Measurements from ENCODE around the gene NBL1.
A peak's percentile ranks its signal among the peaks of the same experiment; 100 is the strongest.

The NBL1 gene

DNA sequence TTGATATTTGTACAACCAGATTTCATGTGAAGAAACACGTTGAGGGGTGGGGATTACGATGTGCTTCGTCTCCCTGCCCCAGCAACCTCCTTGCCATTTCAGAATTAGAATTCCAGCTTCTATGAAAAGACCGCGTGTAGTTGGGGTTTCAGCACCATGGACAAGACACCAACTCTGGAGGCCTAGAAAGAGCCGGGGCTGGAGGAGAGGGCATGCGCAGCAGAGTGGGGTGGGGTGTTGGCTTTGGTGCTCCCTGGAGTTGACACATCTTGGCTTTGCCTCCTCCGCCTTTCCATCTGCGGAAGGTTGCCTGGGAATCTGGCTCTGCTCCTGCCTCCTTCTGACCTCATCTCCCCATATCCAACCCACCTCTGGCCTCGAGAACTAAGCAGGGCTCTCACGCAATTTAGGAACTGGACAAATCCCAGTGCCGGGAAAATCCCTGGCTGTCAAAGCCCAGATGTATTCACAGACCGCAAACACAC lies 32.4 kb downstream of the NBL1 start:
- DNase-seq = peak; percentile 67

DNA sequence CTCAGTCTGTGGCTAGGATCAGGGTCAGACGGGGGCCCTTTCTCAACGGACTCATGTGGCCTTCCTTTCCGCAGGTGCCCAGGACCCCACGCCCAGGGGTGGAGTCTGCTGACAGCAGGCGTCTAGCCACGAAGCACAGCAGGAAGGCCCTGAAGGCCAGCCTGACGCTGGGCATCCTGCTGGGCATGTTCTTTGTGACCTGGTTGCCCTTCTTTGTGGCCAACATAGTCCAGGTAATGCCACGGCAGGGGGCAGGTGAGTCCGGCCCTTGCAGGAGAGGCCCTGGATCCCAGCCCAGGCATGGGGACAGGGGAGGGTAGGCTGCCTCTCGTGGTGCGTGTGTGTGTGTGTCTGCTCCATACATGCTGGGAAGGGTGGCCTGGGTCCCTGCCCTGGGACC lies 34.4 kb downstream of the NBL1 start:
- DNase-seq = no peak

DNA sequence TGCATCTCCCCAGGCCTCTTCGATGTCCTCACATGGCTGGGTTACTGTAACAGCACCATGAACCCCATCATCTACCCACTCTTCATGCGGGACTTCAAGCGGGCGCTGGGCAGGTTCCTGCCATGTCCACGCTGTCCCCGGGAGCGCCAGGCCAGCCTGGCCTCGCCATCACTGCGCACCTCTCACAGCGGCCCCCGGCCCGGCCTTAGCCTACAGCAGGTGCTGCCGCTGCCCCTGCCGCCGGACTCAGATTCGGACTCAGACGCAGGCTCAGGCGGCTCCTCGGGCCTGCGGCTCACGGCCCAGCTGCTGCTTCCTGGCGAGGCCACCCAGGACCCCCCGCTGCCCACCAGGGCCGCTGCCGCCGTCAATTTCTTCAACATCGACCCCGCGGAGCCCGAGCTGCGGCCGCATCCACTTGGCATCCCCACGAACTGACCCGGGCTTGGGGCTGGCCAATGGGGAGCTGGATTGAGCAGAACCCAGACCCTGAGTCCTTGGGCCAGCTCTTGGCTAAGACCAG lies 34.9 kb downstream of the NBL1 start:
- no peak for DNase-seq

DNA sequence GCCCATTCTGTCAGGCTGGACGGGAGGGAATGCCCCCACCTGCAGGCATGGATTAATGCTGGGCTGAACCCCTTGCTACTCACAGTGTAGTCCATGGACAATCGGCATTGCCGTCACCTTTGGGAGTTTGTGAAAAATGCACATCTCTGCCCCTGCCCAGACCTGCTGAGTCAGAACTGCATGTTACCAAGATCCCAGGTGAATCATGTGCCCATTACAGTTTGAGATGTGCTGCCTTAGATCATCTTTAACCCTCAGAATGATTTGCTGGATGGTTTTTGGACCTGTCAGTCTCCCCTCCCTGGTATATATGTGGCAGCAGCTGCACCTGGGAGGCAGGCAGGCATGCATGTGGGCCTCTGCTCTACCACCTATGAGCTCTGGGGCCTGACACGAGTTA lies 35.6 kb downstream of the NBL1 start:
- DNase-seq = no peak

DNA sequence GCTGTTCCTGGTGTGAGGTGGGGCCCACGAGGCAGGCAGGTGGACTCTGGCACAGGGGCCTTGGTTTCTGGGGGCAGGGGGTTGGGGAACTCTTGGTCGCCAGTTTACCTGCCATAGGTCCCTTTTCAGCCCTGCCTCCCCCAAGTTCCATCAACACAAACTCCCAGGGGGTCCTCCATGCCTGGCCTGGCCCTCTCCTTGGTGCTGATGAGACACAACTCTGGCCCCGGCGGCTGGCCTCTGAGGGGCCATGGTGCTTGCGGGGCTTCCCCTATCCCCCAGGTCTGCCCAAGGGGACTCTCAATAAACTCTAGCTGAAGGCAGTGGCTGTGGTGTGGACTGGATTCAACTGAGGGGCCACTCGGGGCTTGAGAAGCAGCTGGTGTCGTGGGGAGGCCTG lies 36.5 kb downstream of the NBL1 start:
- no peak for DNase-seq

DNA sequence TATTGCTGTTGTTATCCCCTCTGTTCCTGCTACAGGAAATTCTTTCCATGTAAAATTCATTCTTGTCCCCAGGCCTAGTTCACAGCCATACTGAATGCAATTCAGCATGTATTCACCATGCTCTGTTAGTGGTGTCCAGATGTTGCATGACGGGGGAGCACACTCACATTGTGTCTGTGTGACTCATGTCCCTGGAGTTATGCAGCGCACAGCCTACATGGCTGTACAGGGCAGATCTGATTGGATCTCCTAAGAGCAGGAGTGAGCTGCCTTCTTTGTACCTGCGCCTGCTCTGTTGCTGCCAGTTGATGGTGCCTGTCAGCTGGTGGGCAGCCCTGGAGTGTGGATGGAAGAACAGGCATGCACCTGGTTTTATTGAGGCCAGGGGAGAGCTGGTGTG lies 38.1 kb downstream of the NBL1 start:
- peak; percentile 90 for DNase-seq

DNA sequence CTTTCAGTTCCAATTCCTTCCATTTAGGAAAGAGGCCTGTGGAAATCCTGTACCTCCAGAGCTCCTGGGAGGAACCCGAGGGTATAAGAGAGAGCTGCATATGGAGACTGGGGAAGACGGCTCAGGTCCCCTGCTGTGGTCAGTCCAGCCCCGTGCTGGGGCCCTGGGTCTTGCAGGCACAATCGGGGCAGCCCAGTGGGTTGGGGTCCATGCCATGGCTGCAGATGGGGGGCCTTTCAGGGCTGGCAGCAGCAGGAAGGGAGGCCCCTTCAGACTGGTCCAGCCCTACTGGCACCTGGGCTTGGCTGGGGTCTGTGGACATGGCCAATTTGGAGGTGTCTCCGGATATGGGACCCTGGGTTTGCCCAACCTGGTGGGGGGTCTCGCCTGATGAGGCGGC lies 38.8 kb downstream of the NBL1 start:
- DNase-seq = no peak

DNA sequence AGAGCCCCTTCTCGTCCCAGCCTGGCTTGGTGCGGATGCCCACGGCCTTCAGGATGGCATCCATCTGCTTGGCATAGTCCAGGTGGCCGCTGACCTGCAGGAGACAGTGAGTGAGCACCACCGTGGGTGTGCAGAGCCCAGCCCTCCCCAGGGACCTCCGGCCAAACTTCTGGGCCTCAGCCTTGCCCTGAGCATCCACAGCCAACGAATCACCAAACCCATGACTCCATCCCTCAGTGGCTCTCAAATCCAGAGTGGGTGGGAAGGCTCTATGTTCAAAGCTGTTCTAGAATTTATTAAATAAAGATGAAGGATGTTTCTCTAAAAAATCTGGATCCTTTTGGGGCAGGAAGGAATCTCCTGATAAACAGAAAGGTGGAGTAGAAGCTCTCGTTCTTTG lies 39.2 kb downstream of the NBL1 start:
- no peak for DNase-seq

DNA sequence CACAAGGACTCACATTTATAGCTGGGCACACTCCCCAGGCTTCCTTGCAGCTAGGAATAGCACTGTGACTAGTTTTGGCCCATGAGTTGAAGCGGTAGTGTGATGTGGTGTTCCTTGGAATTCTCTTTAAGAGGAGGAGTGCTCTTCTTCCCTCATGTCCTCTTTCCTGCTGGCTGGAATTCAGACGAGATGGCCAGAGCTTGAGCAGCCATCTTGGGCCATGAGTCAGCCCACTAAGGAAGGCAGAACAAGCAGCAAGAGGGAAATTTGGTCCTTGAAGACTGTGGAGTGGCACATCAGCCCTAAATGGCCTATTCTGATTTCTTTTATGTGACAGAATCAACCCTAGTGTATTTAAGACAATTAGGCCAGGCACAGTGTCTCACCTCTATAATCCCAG lies 40.6 kb downstream of the NBL1 start:
- no peak for DNase-seq

DNA sequence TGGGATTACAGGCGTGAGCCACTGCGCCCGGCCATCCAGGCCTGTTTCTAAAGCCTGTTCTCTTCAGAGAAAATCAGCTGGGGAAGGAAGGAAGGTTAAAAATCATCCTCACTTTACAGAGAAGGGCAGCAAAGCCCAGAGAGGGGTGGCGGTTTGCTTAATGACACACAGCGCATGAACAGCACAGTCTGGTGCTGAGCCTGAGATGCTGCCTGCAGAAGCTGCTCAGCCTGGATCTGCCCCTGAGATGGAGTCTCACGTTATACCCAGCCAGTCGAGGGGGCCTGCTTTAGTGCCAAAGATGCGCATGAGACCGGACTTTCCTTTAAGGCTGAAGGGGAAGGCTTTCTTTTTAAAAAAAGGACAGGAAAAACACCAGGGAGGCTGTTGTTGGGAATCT lies 41.9 kb downstream of the NBL1 start:
- no peak for DNase-seq

DNA sequence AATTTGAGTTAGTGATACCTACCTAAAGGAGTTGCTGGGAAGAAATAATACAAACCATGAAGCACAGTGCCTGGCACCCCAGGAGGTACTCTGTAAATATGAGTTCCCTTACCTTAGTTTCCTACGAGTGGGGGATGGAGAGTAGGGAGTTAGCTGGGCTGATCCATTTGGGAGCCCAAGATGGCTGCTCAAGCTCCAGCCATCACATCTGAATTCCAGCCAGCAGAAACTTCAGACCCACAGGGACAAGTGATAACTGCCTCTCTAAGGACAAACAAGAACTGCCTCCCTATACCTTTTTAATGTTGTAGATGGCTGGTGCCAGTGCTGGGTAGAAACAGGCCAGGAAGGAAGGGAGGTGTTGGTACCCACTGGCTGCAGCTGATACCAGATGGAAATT lies 43.3 kb downstream of the NBL1 start:
- no peak for DNase-seq

DNA sequence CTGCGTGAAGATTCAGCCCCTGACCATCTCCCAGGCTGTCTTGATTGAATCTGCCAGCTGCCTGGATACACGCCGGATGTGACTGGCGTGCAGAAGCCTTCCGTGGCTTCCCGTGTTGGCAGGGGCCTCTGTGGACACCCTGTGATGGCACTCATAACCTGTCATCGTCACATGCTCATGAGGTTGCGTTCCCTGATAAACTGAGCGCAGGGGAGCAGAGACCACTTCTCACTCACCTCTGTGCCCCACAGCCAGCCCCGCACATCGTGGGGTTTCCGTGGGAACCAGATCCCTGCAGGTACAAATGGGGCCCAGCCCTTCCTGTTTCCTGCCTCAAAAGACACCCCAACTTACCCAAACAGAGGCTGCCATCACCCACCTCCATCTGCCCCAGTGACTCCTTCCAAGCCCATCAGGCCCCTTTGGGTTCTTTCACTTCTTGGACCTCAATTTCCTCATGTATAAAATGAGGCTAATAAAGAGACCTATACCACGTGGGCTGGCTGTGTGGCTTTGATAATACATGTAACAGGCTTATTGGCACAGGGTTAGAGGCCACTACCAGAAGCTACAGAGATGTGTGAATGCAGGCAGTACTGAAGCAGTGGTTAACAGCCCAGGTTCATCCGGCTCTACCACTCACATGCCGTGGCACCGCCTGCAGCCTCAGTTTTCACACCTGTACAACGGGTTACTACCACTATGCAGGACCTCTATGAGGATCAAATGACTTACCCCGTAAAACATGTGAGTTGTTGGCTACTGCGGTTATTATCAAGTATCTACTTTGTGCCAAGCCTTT lies 44.1 kb downstream of the NBL1 start:
- DNase-seq = no peak

DNA sequence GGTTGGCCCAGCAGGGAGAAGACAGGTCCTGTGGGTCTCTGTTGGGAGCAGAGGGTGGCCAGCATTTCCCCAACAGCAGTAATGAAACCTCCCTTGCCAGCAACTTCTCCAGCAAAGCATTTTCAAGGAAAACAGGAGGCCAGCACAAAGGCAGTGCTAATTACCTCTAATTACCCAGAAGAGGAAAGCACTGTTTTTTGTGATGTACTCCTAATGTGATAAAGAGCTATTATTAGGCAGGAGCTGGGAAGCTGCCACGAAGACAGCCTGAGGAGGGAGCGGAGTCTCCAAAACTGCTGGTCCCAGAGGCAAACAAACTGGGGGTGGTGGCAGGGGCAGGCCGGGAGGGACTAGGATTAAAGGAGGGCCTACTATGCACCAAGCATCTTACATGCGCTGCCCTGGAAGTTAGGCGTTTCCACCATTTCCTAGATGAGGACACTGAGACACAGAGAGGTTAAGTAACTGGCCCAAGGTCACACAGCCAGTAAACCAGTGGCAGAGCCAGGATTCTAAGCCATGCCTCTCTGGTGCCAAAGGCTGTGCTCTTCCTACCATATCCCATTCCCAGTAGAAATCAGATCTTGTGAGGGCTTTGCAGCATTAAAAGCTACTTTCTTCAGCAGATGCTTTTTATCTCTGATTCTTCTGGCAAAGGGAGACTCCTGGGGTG lies 45.1 kb downstream of the NBL1 start:
- no peak for DNase-seq

DNA sequence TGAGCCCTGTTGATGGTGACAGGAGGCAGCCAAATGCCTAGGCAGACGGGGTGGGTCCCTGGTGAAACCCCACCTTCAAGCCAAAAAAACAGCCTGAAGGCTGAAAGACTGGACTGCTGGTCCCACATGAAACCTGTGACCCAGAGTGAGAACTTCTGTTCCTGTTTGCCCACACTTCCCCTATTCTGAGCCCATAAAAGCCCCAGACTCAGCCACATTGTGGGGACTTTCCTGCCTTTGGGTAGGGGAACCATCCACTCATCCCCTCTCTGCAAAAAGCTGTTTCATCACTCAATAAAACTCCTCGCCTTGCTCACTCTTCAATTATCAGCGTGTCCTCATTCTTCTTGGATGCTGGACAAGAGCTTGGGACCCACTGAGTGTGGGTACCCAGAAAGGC lies 45.7 kb downstream of the NBL1 start:
- DNase-seq = no peak

DNA sequence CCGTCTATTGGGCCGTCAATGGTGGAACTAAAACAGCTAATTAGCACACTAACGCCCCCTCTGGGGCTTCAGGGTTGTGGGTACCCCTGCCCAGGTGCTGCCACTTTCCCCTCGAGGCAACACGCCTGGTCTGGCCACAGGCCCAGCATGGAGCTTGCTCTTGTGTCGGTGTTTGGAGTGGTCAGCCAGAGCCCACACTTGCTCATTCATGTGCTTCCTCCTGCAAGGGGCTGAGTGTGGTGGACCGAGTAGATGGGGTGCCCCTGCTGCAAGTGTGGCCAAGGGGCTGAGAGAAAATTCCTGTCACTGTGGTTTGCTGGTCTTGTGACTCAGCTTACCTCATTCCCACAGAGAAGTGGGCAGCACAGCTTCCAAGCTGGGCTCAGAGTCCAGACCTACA lies 46.2 kb downstream of the NBL1 start:
- no peak for DNase-seq

DNA sequence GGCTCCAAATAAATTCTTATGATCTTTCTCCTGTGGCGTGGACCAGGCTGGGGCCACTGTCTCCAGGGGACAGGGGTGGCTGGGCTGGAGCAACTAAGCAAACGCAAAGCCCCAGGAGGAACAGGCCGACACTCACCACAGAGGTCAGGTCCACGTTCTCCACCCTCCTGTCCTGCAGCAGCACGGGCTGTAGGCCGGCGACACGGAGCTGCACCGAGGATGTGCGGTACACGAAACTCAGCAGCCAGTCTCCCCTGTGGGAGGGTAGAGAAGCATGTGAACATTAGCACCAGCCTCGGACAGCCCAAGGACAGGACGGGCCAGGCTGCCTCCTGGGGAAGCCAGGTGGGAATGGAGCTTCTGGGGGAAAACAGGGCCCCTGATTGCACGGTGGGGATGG lies 50.2 kb downstream of the NBL1 start:
- DNase-seq = no peak

DNA sequence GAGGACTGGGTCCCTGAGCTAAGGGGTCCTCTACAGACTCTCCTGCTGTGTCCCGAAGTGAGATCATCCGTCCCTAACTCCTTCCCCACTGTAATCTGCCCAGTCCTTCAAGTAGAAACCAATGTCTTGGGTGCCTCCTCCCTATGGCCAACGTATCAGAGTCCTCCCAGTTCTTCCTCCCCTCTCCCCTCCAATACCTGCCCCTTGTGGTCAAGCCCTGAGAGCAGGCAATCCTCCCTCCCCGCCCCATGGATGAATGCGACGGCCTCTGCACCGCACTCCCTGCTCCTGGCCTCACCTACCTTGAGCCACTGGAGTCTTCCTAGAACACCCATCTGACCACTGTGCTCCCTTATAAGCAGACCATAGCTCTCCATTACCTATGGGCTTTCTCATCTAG lies 51.7 kb downstream of the NBL1 start:
- no peak for DNase-seq

DNA sequence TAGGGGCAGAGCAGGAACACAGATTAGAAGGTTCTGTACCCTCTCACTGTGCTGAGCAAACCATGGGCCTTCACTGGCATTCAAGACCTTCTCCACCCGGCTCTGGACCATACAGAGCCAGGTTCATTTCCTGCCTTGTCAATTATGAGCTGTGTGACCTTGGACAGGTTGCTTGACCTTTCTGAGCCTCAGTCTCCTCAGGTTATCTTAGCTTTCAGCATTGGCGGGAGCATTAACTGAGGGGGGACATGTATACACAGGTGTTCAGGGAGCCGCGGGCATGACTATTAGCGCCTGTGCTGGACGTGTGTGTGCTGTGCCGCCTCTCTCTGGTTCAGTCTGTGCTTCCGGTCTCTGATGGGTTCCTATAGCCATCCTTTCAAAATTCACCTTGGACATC lies 52.7 kb downstream of the NBL1 start:
- no peak for DNase-seq

DNA sequence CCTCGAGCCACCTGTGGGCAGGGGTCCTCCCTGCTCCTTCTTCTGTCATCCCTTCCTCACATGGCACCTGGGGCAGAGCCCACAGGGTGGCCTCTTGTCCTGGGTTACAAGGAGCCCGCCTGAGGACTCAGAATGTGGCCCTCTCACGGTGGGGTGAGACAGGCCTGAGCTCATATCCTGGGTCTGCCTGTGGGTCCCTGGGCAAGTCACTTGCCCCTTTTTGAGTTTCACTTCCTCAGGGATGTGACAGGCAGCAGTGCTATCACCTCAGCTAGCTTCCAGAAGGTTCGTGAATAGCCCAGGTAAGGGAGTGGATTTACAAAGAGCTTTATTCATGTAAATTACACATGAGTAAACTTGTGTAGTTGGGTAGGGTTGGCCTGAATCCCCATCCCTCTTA lies 54.1 kb downstream of the NBL1 start:
- no peak for DNase-seq

DNA sequence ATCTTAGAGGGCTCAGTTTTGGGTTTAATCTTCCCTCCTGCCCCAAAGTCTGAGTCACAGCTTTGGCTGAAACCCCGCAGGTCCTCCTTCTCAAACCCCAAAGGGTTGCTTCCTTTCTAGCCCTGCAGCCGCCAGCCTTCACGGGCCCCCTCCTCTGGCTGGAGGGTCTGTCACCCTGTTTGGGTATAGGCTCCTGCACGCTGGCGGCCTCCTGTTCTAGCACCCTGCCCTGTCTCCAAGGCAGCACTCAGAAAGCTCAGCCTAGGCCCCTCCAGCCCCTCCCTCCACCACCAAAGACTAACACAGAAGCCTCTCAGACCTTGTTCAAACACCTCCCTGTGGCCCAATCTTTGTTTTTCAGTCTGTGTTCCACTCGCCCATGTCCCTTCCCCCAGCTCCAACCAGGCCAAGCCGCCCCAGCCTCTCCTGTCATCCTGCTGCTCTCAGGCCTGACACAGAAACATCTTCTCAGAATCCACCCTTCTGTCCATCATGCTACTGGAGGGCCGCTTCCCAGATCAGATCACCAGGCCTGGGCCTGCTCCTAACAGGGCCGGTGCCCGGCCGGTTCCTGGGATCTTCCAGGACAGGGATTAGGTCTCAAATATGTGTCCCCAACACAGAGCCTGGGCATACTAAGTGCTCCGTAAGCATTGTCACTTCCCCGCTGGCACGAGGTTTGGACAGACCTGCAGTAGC lies 56.1 kb downstream of the NBL1 start:
- no peak for DNase-seq

DNA sequence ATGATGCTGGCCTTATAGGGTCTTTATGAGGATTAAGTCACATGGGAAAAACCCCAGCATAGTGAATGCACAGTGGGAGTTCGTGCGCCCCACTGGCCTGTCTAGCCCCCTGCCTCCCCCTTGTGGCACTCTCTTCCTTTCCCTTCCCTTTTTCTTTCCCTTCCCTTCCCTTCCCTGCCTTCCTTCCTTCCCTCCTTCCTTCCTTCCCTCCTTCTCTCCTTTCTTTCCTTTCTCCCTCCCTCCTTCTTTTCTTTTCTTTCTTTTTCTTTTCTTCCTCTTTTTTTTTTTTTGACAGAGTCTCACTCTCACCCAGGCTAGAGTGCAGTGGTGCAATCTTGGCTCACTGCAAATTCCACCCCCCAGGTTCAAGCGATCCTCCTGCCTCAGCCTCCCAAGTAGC lies 59.2 kb downstream of the NBL1 start:
- DNase-seq = no peak

DNA sequence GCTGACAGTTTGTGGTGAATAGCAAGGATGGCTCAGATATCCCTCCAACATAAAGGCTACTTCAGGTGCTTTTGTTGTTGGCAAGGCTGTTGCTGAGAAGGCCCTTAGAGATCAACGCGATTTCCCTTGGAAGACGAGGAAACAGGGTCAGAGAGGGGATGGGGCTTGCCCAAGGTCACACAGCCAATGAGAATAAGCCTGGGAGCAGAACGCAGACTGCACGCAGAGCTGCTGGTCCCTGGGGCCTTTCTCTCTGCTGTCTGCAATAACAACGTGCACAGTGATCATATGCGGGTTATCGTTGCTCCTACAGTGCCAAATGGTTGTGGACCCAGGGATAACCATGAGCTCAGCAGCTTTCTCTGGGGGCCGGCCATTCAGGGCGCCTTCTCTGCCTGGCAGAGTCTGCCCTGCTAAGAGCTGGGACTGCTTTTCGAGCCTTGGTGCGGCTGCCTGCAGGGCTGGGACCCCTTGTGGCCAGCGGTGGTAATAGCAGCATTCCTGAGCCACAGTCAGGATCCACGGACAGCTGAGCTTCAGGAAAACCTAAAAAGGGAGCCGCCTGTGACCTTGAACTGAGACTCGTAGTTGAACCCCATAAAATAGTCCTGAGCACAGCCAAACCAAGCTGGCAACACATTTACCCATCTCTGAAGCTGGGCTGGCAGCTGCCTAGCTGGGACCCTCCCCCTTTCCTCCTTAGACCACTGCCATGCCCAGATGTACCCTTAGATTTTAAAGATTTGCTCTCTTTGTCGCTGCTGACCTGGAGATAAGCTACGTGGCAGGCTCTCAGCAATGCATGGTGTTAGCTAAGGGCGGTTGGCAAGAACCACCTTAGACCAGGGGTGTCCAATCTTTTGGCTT lies 60.4 kb downstream of the NBL1 start:
- peak; percentile 60 for DNase-seq

DNA sequence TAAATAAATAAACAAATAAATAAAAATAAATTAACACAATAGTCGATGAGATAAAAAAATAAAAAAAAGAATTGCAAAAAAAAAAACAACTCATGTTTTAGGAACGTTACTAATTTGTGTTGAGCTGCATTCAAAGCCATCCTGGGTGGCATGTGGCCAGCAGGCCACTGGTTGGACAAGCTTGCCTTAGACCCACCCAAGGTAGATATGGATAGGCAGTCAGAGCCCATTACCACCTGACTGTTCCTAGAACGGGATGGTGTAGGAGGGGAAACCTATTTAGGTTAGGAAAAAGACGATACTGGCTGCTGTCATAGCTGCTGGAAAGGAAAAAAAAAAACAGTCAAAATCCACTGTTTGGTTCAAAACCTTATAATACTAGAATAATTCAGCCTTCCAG lies 61.4 kb downstream of the NBL1 start:
- DNase-seq = no peak
